ENCODE measurements around the gene SYNGAP1. TPM values are rescaled to one million over a fixed set of nuclear protein-coding genes. Genes with fewer than 3 reads are reported as not detected.

The SYNGAP1 gene
- total and polyA plus RNA-seq, 9 of the 15 experiments (the other 6 are each of a cell fraction or from before 2014, with no cell fraction given): 0.01 to 22.8 (median 3.2) TPM

DNA sequence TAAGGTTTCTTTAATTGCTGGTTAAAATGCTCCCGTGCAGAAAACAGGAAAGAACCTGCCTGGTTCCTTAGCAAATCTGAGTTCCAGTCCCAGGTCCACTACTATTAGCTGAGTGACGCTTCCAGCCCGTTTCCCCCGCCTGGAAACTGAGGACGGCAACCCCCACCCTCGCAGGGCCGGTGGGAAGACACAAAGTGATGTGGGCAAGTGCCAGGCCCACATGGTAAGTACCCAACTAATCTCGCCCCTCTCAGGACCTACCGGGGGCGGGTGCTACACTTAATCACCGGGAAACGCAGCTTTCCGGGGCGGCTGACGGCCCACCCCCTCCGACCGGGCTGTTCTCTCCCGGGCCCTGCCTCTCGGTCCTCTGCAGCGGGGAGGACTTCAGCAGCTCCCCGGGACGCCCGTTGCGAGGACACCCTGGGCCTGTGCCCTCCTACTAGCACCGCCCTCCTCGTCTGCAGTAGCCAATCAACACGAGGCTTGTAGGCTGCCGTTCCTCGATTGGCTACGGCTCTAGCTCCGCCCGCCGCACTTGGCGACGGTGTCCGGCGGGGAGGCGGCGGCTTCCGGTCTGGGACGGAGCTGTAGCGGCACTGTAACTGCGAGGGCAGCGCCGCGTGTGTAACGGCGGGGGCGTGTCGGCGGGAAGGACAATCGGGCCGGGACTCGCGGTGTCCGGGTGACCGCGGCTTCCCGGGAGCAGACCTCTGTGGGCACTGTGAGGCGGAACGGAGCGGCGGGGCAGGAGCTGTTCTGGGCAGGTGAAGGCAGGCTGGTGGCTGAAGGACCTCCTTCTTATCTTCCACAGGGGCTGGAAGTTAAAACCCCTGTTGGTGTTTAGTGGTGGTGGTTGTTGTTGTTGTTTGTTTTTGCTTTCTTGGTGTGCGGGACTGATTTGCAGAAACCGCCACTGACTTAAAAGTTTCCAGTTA lies 34.4 kb downstream of the SYNGAP1 start, which contains the start of gene ZBTB9 (continued):
- TF ChIP-seq GABPB2 (CRISPR knock-in tag; conservative IDR thresholded peaks at IDR 0.05) (no peak), POLR3A (IDR thresholded peaks at IDR 0.05; ENCODE audit: borderline replicate concordance, extremely low read depth, insufficient read depth, insufficient read length) (no peak), ZNF707 (CRISPR knock-in tag; conservative IDR thresholded peaks at IDR 0.05) (no peak), ZEB2 (IDR thresholded peaks at IDR 0.05) (no peak), KLF16 (IDR thresholded peaks at IDR 0.05) (no peak), FIP1L1 (IDR thresholded peaks at IDR 0.05; ENCODE audit: low read depth, low read length, poor library complexity, severe bottlenecking) (no peak), ELF4 (CRISPR knock-in tag; IDR thresholded peaks at IDR 0.05) (0 out of 2 replicates have a peak, but pooled peaks have one; percentile 35), HMG20B (CRISPR knock-in tag; IDR thresholded peaks at IDR 0.05) (no peak), ZNF699 (CRISPR knock-in tag; IDR thresholded peaks at IDR 0.05; ENCODE audit: insufficient replicate concordance) (no peak), PYGO2 (tag; IDR thresholded peaks at IDR 0.05) (no peak), NFRKB (IDR thresholded peaks at IDR 0.05; ENCODE audit: low read depth) (no peak; the same call in none of the 2 replicates), KAT7 (CRISPR knock-in tag; IDR thresholded peaks at IDR 0.05; ENCODE audit: borderline replicate concordance) (peak; percentile 91; the same call in 1 of the 2 replicates)
- TF ChIP-seq, protein P1, sequence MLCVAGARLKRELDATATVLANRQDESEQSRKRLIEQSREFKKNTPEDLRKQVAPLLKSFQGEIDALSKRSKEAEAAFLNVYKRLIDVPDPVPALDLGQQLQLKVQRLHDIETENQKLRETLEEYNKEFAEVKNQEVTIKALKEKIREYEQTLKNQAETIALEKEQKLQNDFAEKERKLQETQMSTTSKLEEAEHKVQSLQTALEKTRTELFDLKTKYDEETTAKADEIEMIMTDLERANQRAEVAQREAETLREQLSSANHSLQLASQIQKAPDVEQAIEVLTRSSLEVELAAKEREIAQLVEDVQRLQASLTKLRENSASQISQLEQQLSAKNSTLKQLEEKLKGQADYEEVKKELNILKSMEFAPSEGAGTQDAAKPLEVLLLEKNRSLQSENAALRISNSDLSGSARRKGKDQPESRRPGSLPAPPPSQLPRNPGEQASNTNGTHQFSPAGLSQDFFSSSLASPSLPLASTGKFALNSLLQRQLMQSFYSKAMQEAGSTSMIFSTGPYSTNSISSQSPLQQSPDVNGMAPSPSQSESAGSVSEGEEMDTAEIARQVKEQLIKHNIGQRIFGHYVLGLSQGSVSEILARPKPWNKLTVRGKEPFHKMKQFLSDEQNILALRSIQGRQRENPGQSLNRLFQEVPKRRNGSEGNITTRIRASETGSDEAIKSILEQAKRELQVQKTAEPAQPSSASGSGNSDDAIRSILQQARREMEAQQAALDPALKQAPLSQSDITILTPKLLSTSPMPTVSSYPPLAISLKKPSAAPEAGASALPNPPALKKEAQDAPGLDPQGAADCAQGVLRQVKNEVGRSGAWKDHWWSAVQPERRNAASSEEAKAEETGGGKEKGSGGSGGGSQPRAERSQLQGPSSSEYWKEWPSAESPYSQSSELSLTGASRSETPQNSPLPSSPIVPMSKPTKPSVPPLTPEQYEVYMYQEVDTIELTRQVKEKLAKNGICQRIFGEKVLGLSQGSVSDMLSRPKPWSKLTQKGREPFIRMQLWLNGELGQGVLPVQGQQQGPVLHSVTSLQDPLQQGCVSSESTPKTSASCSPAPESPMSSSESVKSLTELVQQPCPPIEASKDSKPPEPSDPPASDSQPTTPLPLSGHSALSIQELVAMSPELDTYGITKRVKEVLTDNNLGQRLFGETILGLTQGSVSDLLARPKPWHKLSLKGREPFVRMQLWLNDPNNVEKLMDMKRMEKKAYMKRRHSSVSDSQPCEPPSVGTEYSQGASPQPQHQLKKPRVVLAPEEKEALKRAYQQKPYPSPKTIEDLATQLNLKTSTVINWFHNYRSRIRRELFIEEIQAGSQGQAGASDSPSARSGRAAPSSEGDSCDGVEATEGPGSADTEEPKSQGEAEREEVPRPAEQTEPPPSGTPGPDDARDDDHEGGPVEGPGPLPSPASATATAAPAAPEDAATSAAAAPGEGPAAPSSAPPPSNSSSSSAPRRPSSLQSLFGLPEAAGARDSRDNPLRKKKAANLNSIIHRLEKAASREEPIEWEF (CRISPR knock-in tag; IDR thresholded peaks at IDR 0.05): no peak
- TF ChIP-seq, protein P2, sequence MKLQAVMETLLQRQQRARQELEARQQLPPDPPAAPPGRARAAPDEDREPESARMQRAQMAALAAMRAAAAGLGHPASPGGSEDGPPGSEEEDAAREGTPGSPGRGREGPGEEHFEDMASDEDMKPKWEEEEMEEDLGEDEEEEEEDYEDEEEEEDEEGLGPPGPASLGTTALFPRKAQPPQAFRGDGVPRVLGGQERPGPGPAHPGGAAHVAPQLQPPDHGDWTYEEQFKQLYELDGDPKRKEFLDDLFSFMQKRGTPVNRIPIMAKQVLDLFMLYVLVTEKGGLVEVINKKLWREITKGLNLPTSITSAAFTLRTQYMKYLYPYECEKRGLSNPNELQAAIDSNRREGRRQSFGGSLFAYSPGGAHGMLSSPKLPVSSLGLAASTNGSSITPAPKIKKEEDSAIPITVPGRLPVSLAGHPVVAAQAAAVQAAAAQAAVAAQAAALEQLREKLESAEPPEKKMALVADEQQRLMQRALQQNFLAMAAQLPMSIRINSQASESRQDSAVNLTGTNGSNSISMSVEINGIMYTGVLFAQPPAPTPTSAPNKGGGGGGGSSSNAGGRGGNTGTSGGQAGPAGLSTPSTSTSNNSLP (IDR thresholded peaks at IDR 0.05; ENCODE audit: borderline replicate concordance, low read depth, low read length): no peak
- TF ChIP-seq, protein P3, sequence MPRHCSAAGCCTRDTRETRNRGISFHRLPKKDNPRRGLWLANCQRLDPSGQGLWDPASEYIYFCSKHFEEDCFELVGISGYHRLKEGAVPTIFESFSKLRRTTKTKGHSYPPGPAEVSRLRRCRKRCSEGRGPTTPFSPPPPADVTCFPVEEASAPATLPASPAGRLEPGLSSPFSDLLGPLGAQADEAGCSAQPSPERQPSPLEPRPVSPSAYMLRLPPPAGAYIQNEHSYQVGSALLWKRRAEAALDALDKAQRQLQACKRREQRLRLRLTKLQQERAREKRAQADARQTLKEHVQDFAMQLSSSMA (CRISPR knock-in tag; IDR thresholded peaks at IDR 0.05): no peak
- TF ChIP-seq, protein P4, sequence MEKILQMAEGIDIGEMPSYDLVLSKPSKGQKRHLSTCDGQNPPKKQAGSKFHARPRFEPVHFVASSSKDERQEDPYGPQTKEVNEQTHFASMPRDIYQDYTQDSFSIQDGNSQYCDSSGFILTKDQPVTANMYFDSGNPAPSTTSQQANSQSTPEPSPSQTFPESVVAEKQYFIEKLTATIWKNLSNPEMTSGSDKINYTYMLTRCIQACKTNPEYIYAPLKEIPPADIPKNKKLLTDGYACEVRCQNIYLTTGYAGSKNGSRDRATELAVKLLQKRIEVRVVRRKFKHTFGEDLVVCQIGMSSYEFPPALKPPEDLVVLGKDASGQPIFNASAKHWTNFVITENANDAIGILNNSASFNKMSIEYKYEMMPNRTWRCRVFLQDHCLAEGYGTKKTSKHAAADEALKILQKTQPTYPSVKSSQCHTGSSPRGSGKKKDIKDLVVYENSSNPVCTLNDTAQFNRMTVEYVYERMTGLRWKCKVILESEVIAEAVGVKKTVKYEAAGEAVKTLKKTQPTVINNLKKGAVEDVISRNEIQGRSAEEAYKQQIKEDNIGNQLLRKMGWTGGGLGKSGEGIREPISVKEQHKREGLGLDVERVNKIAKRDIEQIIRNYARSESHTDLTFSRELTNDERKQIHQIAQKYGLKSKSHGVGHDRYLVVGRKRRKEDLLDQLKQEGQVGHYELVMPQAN (IDR thresholded peaks at IDR 0.05; ENCODE audit: borderline replicate concordance): peak; percentile 97
